ENCODE measurements around the gene MDGA2.

The MDGA2 gene

DNA sequence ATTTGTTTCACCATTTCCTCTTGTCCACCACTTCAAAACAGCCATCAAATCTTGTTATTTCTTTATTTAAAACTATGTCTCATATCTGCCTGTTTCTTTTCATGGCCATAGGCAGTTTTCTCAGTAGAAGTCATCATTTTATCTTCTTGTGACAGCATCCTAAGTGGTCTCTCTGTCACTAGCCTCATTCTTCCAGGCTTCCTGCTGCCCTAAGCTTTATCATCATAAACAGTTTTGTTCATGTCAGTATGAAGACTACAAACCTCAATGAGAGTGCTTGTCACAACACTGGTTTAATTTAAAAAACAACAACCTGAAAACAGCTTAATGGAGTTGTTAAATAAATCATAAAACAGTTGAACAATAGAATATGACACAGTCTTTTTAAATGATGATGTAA is 636.1 kb downstream of the MDGA2 start:
- TF ChIP-seq, protein P1, sequence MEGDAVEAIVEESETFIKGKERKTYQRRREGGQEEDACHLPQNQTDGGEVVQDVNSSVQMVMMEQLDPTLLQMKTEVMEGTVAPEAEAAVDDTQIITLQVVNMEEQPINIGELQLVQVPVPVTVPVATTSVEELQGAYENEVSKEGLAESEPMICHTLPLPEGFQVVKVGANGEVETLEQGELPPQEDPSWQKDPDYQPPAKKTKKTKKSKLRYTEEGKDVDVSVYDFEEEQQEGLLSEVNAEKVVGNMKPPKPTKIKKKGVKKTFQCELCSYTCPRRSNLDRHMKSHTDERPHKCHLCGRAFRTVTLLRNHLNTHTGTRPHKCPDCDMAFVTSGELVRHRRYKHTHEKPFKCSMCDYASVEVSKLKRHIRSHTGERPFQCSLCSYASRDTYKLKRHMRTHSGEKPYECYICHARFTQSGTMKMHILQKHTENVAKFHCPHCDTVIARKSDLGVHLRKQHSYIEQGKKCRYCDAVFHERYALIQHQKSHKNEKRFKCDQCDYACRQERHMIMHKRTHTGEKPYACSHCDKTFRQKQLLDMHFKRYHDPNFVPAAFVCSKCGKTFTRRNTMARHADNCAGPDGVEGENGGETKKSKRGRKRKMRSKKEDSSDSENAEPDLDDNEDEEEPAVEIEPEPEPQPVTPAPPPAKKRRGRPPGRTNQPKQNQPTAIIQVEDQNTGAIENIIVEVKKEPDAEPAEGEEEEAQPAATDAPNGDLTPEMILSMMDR (conservative IDR thresholded peaks at IDR 0.05; ENCODE audit: low read depth, low read length): no peak
- no peak for DNase-seq (ENCODE audit: low read depth)
- no peak overlapping the region for H3K4me3 ChIP-seq (ENCODE audit: low read length)

- no peak for DNase-seq (ENCODE audit: low read depth)
- TF ChIP-seq, protein P1 (conservative IDR thresholded peaks at IDR 0.05; ENCODE audit: low read depth, low read length): no peak
- H3K4me3 ChIP-seq (ENCODE audit: low read length): no peak overlapping the region
These were observed 652.7 kb downstream of the MDGA2 start for GRCh38 chr14:47022721-47023120.

DNA sequence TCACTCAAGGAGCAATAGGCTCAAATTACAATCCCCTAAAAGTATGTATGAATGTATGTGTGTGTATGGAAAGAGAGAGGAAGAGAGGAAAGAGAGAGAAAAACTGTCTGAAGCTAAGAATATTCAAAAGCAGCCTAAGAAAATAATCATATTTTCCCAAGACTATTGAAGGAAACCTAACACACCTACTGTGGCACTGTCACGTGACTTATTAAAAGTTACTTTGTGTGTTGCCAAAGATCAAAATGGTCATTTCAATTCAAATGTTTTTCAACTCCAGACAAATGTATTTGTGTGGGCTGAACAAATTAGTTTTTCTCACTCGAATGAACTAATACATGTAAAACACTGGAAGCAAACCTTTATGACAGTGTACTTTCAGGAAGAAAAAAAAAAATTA is 654.9 kb downstream of the MDGA2 start:
- TF ChIP-seq, protein P1 (conservative IDR thresholded peaks at IDR 0.05; ENCODE audit: low read depth, low read length): no peak
- no peak for DNase-seq (ENCODE audit: low read depth)
- no peak overlapping the region for H3K4me3 ChIP-seq (ENCODE audit: low read length)

GRCh38 chr14:47012533-47013280 is 662.7 kb downstream of the MDGA2 start:
- TF ChIP-seq, protein P1 (conservative IDR thresholded peaks at IDR 0.05; ENCODE audit: low read depth, low read length): no peak
- no peak for DNase-seq (ENCODE audit: low read depth)
- H3K4me3 ChIP-seq (ENCODE audit: low read length): no peak overlapping the region

DNA sequence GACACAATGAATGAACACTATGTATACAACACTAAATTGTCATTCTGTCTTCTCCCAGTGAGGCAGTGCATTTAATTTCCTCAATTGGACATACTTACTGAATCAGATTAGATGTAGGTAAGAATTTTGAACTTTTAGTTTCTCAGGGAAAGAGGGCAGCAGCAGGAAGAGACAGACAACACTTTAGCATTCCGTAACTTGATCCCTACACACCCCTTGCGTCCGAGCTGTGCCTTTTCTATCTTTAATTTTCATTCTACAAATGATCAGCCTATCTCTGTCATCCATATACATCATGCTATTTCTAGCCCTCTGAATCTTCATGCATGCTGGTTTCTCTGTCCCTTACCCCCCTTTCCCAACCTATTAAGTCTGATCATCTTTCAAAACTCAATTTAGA is 665.8 kb downstream of the MDGA2 start:
- no peak for DNase-seq (ENCODE audit: low read depth)
- TF ChIP-seq, protein P1 (conservative IDR thresholded peaks at IDR 0.05; ENCODE audit: low read depth, low read length): no peak
- H3K4me3 ChIP-seq (ENCODE audit: low read length): no peak overlapping the region

GRCh38 chr14:47008732-47009131 is 666.7 kb downstream of the MDGA2 start:
- TF ChIP-seq, protein P1 (conservative IDR thresholded peaks at IDR 0.05; ENCODE audit: low read depth, low read length): no peak
- DNase-seq (ENCODE audit: low read depth): no peak
- H3K4me3 ChIP-seq (ENCODE audit: low read length): no peak overlapping the region

DNA sequence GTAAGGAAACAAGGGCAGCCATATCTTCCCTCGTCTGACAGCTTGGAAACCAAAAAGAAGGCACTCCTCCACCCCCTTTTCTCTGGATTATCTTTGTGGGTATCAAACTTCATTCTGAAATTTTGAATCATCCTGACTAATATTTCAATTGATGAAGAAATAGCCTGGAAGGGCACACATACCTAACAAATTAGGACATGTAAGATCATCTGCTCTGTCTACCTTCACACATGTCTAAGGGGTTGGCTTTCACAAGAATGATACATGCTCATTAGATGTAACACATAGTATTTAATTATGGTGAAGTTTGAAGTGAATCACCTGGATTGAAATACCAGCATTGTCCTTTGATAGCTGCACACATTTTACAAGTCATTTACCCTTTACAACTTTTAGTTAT is 675.7 kb downstream of the MDGA2 start:
- TF ChIP-seq, protein P1 (conservative IDR thresholded peaks at IDR 0.05; ENCODE audit: low read depth, low read length): no peak
- DNase-seq (ENCODE audit: low read depth): no peak

More for the DNA sequence above, 675.7 kb downstream of the MDGA2 start:
- H3K4me3 ChIP-seq (ENCODE audit: low read length): no peak overlapping the region
